T-helper 2 cell treated with Interferon-gamma antibody and Interleukin-4, amounts not matched to agents 5 μg/mL and 100 μg/mL, for 36 hours (primary cell): Measurements from ENCODE around the gene SHROOM3.
"Not testable (repeated sequence)": the region's sequence is repeated elsewhere in the genome, so short reads cannot be mapped to it uniquely, and the experiment has no call there.

Experiments used
- DNase-seq: peaks from one replicate; pipeline ENCODE4 v3.0.0; 2021; ENCODE audit warnings: low spot score
- H3K27ac Mint-ChIP-seq: one replicate; pipeline ENCODE4 v1.8.0; 2021; ENCODE audit warnings: mild to moderate bottlenecking, mixed read lengths
- H3K27me3 Mint-ChIP-seq: one replicate; pipeline ENCODE4 v1.8.0; 2021; ENCODE audit warnings: low read depth, mixed read lengths
- H3K36me3 Mint-ChIP-seq: one replicate; pipeline ENCODE4 v1.8.0; 2021; ENCODE audit warnings: low read depth, mixed read lengths
- H3K4me1 Mint-ChIP-seq: one replicate; pipeline ENCODE4 v1.8.0; 2021; ENCODE audit warnings: low read depth, mixed read lengths
- H3K4me3 Mint-ChIP-seq: one replicate; pipeline ENCODE4 v1.8.0; 2022; ENCODE audit warnings: mild to moderate bottlenecking, moderate library complexity, mixed read lengths
- H3K9me3 Mint-ChIP-seq: one replicate; pipeline ENCODE4 v1.8.0; 2021; ENCODE audit warnings: mixed read lengths

Gene SHROOM3

DNA sequence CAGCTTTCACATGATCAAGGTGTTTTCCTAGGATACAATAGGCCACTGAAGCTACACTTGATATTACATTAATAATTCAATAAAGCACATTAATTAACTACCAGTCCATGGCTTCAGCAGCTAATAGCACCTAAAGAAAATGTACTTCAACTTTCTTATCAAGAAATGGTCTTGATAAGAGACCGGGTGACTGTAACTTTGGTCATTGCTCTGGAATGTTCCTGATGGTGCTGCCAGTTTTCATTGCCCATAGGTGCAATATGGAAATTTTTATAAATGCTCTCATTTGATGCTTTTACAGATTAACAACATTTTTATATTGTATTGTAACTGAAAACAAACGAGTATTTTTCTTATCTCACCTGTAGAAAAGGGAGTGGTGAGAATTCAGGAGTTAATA lies 165.4 kb downstream of the SHROOM3 start:
- DNase-seq, result no peak
- Mint-ChIP-seq H3K27ac (no peak overlapping the region), H3K27me3 (no peaks in the 10 kb centered on the region), H3K4me3 (no peak overlapping the region), H3K9me3 (no peaks in the 10 kb centered on the region), H3K4me1 (no peaks in the 10 kb centered on the region), H3K36me3 (no peaks in the 10 kb centered on the region)

- Mint-ChIP-seq H3K4me3 (no peak overlapping the region), H3K36me3 (no peaks in the 10 kb centered on the region), H3K4me1 (no peaks in the 10 kb centered on the region), H3K9me3 (no peaks in the 10 kb centered on the region), H3K27ac (no peak overlapping the region), H3K27me3 (peaks cover 1% of the 10 kb centered on the region)
- no peak for DNase-seq
Observed at GRCh38 chr4:76601791-76602190, 166.8 kb downstream of the SHROOM3 start.

DNA sequence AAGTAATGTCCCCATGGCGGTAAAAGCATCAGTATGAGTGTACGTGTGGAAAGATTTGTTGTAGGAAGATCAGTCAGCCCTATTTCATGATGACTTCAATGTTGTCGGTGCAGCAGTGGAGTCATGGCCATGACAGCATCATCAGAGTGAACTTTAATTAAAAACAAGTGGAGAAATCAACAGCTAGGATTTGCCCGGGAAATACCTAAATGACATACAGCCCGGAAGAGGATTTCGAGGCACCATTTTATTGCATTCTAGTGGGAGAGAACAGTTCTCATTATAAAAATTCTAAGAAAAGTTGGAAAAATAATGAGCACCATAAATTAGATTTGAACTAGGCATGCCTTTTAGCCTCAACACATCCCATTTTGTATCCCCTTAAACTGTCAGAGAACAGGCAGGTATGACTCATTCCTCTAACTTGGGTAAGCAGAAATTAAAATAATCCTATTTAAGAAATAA lies 170.1 kb downstream of the SHROOM3 start:
- Mint-ChIP-seq H3K27ac (no peak overlapping the region), H3K36me3 (no peaks in the 10 kb centered on the region), H3K4me3 (no peak overlapping the region), H3K9me3 (no peaks in the 10 kb centered on the region), H3K4me1 (no peaks in the 10 kb centered on the region), H3K27me3 (peaks cover 10% of the 10 kb centered on the region)
- DNase-seq, result no peak

- Mint-ChIP-seq H3K36me3 (no peaks in the 10 kb centered on the region), H3K27ac (no peak overlapping the region), H3K9me3 (no peaks in the 10 kb centered on the region), H3K27me3 (peaks cover 12% of the 10 kb centered on the region), H3K4me1 (no peaks in the 10 kb centered on the region), H3K4me3 (no peak overlapping the region)
- no peak for DNase-seq
Observed at GRCh38 chr4:76606645-76607265, 171.7 kb downstream of the SHROOM3 start.

DNA sequence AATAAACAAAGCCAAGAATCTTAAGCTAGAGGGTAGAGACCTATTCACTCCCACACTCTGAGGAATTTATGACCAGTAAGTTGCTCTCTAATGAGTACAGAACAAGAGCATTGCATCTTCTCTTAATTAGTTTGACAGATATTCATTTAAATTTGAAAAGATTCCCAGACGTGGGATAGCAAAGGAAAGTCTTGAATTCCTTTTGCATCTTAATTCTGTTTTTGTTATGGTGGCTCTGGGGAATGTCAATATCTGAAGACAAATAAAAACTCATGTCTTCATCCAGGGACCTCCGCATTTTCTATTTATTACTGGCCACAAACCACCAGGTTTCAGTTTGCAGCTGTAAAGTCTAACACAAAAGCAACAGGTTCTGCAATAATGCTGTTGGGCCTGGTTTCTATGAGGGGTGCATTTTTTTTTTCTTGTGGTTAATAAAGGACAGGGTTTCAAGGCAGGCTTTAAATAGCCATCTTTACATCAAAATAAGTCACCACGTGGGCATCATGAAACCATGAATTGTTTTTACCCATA lies 172.3 kb downstream of the SHROOM3 start:
- H3K9me3 Mint-ChIP-seq, result no peaks in the 10 kb centered on the region
- no peaks in the 10 kb centered on the region for H3K36me3 Mint-ChIP-seq
- no peak overlapping the region for H3K4me3 Mint-ChIP-seq
- no peaks in the 10 kb centered on the region for H3K4me1 Mint-ChIP-seq
- no peak overlapping the region for H3K27ac Mint-ChIP-seq
- DNase-seq, result no peak
- H3K27me3 Mint-ChIP-seq, result peaks cover 12% of the 10 kb centered on the region

DNA sequence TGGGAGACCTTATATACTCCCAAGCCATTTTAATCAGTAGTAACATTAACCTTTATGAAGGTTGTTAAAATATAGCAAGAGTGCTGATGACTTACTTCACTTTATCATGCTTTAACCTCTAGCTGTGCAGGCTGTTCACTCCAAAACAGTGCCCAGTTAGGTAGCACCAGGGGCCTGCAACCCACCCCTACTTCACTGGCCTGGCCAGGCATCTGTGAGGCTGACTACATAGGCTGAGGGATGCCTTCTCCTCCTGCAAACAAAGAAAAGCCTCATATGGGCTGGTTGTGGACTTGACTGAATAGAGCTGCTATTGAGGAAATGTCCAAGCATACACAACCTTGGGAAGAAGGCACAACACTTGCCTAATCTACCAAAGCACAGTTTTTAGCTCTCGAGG lies 172.8 kb downstream of the SHROOM3 start:
- Mint-ChIP-seq H3K4me3 (no peak overlapping the region), H3K4me1 (no peaks in the 10 kb centered on the region), H3K36me3 (no peaks in the 10 kb centered on the region), H3K9me3 (no peaks in the 10 kb centered on the region), H3K27me3 (peaks cover 12% of the 10 kb centered on the region), H3K27ac (no peak overlapping the region)
- no peak for DNase-seq

DNA sequence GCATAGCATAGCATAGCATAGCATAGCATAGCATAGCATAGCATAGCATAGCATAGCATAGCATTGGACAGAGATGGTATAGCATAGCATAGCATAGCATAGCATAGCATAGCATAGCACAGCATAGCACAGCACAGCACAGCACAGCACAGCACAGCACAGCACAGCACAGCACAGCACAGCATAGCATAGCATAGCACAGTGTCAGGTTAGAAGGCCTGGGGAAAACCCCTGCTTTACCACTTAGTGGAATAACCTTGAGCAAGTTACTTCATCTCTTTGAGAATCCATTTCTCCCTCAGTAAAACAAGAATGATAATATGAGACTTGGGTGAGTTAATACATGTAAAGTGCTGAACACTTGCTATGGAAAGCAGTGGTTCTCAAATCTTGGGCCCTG lies 173.5 kb downstream of the SHROOM3 start:
- not testable (repeated sequence) for H3K4me3 Mint-ChIP-seq, H3K36me3 Mint-ChIP-seq, H3K4me1 Mint-ChIP-seq, H3K9me3 Mint-ChIP-seq, H3K27ac Mint-ChIP-seq, DNase-seq
- peaks cover 12% of the 10 kb centered on the region for H3K27me3 Mint-ChIP-seq

DNA sequence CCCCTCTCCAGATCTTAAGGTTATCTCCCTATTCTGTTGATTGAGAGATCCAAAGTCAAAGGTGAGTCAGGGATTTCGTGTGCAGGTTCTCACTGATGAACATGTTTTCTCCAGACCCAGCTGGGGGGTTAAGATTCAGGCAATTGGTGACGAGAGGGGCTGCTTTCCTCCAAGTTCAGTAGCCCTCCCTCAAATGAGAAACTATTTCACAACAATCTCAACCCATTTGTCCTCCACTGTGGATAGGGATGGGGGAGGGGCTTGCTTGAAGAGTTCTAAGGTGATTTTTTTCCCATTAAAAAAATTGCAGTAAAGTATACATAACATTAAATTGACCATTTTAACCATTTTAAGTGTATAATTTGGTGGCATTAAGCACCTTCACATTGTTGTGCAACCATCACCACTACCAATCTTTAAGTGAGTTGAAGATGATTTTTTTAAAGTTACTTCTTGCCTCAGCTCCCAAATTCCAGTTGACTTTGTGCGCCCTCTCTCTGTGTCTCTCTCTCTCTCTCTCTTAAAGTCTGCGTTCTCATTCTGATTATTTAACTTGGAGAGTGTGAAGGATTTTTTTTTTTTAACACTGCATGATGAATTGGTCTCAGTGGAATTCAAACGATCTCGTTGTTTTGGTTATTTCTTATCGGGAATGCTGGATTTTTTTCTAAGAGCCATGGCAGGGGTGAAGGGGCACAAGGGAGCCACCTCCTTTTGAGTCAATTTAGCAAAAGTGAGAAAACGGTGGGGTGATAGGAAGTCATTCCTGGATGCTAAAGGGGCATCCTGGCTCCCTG lies 175.9 kb downstream of the SHROOM3 start:
- no peaks in the 10 kb centered on the region for H3K9me3 Mint-ChIP-seq
- H3K4me3 Mint-ChIP-seq, result no peak overlapping the region
- peaks cover 12% of the 10 kb centered on the region for H3K27me3 Mint-ChIP-seq
- H3K4me1 Mint-ChIP-seq, result no peaks in the 10 kb centered on the region
- no peaks in the 10 kb centered on the region for H3K36me3 Mint-ChIP-seq
- H3K27ac Mint-ChIP-seq, result no peak overlapping the region
- DNase-seq, result no peak

- Mint-ChIP-seq H3K27me3 (peaks cover 16% of the 10 kb centered on the region), H3K9me3 (no peaks in the 10 kb centered on the region), H3K36me3 (no peaks in the 10 kb centered on the region), H3K4me3 (no peak overlapping the region), H3K4me1 (no peaks in the 10 kb centered on the region), H3K27ac (no peak overlapping the region)
- no peak for DNase-seq
Observed at GRCh38 chr4:76611616-76612207, 176.7 kb downstream of the SHROOM3 start.

DNA sequence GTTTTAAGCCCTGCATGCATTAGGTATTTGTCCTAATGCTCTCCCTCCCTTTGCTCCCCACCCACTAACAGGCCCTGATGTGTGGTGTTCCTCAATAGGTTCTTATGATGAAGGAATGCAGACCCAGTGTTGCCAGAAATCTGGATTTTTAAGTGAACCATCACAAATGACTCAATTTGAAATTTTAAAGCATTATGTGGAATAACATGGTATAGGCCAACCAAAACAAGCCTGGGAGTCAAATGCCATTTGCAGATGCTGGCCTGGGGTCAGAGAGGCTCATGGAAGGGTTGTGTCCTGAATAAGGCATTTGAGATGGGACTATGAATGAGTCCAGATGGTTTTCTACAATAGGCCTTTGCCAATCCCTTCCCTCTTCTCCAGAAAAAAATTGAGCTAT lies 179.6 kb downstream of the SHROOM3 start:
- DNase-seq, result no peak
- Mint-ChIP-seq H3K4me1 (no peaks in the 10 kb centered on the region), H3K4me3 (no peak overlapping the region), H3K27me3 (peaks cover 10% of the 10 kb centered on the region), H3K36me3 (no peaks in the 10 kb centered on the region), H3K9me3 (no peaks in the 10 kb centered on the region), H3K27ac (no peak overlapping the region)

DNA sequence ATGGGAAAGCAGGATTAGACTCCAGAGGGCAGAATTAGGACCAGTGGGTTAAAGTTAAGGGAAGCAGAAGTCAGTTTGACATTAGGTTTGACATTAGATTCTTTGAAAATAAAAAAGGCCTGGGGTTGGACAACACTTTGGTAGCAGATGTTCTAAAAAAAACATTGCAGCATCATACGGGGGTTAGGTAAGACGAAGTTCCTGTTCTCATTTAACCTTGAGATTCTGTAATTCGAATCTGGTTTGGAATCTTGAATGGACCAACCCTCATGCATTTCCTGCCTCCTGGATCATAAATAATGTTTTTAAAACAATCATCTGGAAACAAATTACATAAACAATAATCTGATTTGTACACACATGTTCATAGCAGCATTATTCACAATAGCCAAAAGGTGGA lies 181.0 kb downstream of the SHROOM3 start:
- no peak overlapping the region for H3K4me3 Mint-ChIP-seq
- no peaks in the 10 kb centered on the region for H3K36me3 Mint-ChIP-seq
- no peaks in the 10 kb centered on the region for H3K4me1 Mint-ChIP-seq
- H3K9me3 Mint-ChIP-seq, result no peaks in the 10 kb centered on the region
- H3K27ac Mint-ChIP-seq, result no peak overlapping the region
- DNase-seq, result no peak
- peaks cover 12% of the 10 kb centered on the region for H3K27me3 Mint-ChIP-seq

GRCh38 chr4:76616526-76616925 lies 181.5 kb downstream of the SHROOM3 start:
- DNase-seq, result no peak
- Mint-ChIP-seq H3K4me3 (no peak overlapping the region), H3K36me3 (no peaks in the 10 kb centered on the region), H3K4me1 (no peaks in the 10 kb centered on the region), H3K27ac (no peak overlapping the region), H3K9me3 (no peaks in the 10 kb centered on the region), H3K27me3 (peaks cover 12% of the 10 kb centered on the region)

DNA sequence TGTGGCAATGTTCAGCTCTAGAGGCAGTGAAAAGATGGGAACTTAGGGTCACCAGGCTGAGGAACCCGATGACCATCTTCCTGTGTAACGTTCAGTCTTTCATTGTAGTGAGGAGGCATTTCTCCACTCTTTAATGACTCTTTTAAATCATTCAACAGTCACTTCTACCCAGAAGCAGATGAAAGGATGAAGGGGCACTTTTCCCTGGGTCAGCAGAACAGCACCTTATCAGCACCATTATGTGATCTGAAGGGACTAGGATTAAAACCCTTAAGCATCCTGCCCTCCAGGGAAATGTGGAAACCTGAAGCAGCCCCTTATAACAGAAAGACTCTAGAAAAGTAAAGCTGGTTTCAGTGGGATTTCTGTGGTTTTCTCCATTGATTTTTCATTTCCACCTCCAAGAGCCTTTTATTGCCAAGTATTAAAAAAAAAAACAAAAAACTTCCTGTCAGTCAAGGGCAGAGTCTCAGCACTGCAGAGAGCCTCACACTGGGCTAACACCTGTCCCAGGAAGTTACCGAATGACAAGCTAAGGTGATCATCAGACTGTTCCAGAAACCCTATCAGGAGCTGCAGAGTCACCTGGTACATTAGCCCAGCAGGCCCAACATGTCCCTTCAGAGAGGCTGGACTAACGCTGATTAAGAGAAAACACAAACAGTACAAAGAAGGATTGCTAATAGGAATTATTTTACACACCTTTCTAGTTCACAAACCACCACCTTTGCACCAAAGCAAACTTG lies 185.9 kb downstream of the SHROOM3 start:
- Mint-ChIP-seq H3K36me3 (no peaks in the 10 kb centered on the region), H3K4me1 (no peaks in the 10 kb centered on the region), H3K9me3 (no peaks in the 10 kb centered on the region), H3K27ac (no peak overlapping the region), H3K4me3 (no peak overlapping the region), H3K27me3 (peaks cover 22% of the 10 kb centered on the region)
- DNase-seq, result no peak

DNA sequence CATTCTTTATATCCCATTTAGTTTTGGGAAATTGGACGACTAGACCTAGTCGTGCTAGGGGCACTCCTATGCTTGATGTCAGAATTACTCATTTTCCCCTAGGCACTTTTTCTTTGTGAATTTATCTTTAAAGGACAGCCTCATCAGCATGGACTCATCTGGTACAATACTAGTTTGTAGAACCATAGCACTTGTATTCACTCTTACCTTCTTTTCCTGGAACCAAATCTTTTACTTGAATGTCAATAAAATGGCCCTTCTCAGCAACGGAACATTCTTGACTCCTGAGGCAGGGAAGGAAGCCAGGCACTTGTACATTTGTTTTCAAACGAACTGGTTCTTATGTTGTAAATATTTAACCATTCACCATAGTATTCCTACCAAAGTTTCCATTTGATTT lies 187.1 kb downstream of the SHROOM3 start:
- H3K4me3 Mint-ChIP-seq, result no peak overlapping the region
- H3K36me3 Mint-ChIP-seq, result no peaks in the 10 kb centered on the region
- no peaks in the 10 kb centered on the region for H3K4me1 Mint-ChIP-seq
- H3K27ac Mint-ChIP-seq, result no peak overlapping the region
- H3K9me3 Mint-ChIP-seq, result no peaks in the 10 kb centered on the region
- DNase-seq, result no peak
- H3K27me3 Mint-ChIP-seq, result peaks cover 17% of the 10 kb centered on the region
